Naive thymus-derived CD8-positive, alpha-beta T cell (primary cell): ENCODE data around the gene MYCL. TPM values are rescaled to one million over a fixed set of nuclear protein-coding genes. Genes with fewer than 3 reads are reported as not detected.

Experiments
- ATAC-seq, 2 donors: fragments of 150-1000 bp; cut with Tn5 transposase in 1 of 2; sonication (Bioruptor Pico), chemical (Tn5 transposase) in 1 of 2; 1 replicate in 1 of 2; 2 replicates in 1 of 2; pipeline ENCODE4 v1.10.0; 2021; ENCODE audit warnings: mild to moderate bottlenecking in 2 of 2, moderate library complexity in 2 of 2
- POLR2A ChIA-PET: fragments of 350-600 bp; sonication (Branson Sonifier 250); formaldehyde crosslinking; loops from one replicate; lab custom pipeline; 2021; ENCODE audit warnings: antibody characterized with exemption; lab: Charles Lee
- DNase-seq, 10 donors: peaks; one replicate each; pipeline versions ENCODE4 v3.0.0 to v3.0.0-alpha.2; 2020 to 2022
- H3K27ac Mint-ChIP-seq, 10 donors: one replicate each; pipeline ENCODE4 v1.8.0; 2020 to 2022; ENCODE audit warnings: mild to moderate bottlenecking in 10 of 10, mixed read lengths in 10 of 10, moderate library complexity in 4 of 10, inconsistent platforms in 1 of 10
- H3K27me3 Mint-ChIP-seq, 5 donors: one replicate each; pipeline ENCODE4 v1.8.0; 2021 to 2022; ENCODE audit warnings: mixed read lengths in 5 of 5
- H3K36me3 Mint-ChIP-seq, 3 donors: one replicate each; pipeline ENCODE4 v1.8.0; 2020 to 2022; ENCODE audit warnings: mixed read lengths in 3 of 3, mild to moderate bottlenecking in 2 of 3, inconsistent platforms in 1 of 3
- H3K4me1 Mint-ChIP-seq, 4 donors: one replicate each; pipeline ENCODE4 v1.8.0; 2021 to 2022; ENCODE audit warnings: mixed read lengths in 4 of 4
- H3K4me3 Mint-ChIP-seq, 10 donors: one replicate each; pipeline ENCODE4 v1.8.0; 2020 to 2022; ENCODE audit warnings: mild to moderate bottlenecking in 10 of 10, mixed read lengths in 10 of 10, moderate library complexity in 6 of 10, inconsistent platforms in 1 of 10
- H3K9me3 Mint-ChIP-seq, 9 donors: one replicate each; pipeline ENCODE4 v1.8.0; 2020 to 2022; ENCODE audit warnings: mixed read lengths in 9 of 9, mild to moderate bottlenecking in 3 of 9, inconsistent platforms in 1 of 9, moderate library complexity in 1 of 9
- polyA plus RNA-seq, 3 donors: library from polyadenylated mRNA; unstranded; fragments of 300-500 nt; fragmentation: Illumina TruSeq; gene quantifications; one replicate each; pipeline ENCODE4 v1.2.3, GENCODE V29; 2021
- total RNA-seq, 8 experiments: library from RNA in 2 of 8; stranded (reverse) in 2 of 8; gene quantifications; one replicate each; pipeline ENCODE4 v1.2.3 and lab custom pipeline; 2021 to 2026

Gene MYCL
- total and polyA plus RNA-seq, 5 experiments from 2014 or later = not detected

DNA sequence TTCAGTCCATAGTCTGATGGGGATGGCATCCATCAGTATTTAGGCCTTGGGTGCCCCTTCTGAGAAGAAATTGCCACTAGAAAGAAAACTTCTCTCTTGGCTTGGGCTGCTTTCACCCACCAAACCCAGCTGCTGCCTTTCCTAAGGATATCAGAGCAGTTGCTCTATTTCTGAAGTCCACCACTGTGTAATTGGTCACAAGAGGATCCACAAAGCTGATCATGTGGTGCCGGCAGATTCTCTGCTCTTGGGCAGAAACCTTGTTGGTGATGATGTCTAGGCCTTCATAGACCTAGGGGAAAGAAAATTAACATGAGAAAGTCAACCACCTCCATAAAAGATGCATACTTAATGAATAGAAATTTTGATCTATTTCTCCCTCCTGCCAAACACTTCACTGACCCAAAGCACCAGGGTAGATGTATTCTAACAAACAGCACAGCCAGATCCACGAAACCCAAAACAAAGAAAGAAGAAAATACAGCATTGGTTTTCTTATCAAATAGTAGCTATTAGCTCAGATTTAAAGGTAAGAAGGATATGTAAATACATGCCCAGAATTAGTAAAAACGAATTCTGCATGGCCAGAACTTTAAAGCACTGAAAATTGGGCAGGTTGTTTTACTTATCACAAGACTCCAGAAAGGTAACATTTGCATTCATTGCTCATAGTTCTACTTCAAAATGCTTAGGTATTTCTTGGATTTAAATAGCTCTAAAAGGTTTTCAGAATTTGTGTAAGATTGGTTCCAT lies 44.4 kb downstream of the MYCL start:
- H3K27me3 Mint-ChIP-seq = no peaks in the 10 kb centered on the region
- peaks cover 0 to 12% (median 4%) of the 10 kb centered on the region in 4 donors for H3K4me1 Mint-ChIP-seq
- H3K4me3 Mint-ChIP-seq = no peak overlapping the region
- peaks cover 0 to 53% (median 9%) of the 10 kb centered on the region in 3 donors for H3K36me3 Mint-ChIP-seq
- ATAC-seq = no peak
- POLR2A ChIA-PET = no interaction called here
- H3K9me3 Mint-ChIP-seq = no peaks in the 10 kb centered on the region
- no peak for DNase-seq
- peak overlapping the region in 1 of 10 donors; percentile 8 for H3K27ac Mint-ChIP-seq

DNA sequence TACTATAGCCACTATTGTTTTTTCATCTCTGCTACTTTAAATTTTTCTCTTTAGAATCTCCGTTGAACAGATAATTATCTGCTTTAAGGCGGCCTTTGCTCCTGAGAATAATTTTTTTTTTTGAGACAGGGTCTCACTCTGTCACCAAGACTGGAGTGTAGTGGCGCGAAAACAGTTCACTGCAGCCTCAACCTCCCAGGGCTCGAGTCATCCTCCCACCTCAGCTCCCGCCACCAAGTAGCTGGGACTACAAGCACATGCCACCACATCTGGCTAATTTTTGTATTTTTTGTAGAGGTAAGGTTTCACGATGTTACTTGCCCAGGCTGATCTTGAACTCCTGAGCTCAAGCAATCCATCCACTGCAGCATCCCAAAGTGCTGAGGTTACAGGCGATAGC lies 47.0 kb downstream of the MYCL start:
- Mint-ChIP-seq H3K4me3 (no peak overlapping the region), H3K27me3 (no peaks in the 10 kb centered on the region), H3K36me3 (peaks cover 0 to 44% (median 9%) of the 10 kb centered on the region in 3 donors), H3K27ac (no peak overlapping the region), H3K9me3 (no peaks in the 10 kb centered on the region), H3K4me1 (peaks cover 3 to 21% (median 6%) of the 10 kb centered on the region in 4 donors)
- POLR2A ChIA-PET = no interaction called here
- DNase-seq = no peak
- no peak for ATAC-seq

DNA sequence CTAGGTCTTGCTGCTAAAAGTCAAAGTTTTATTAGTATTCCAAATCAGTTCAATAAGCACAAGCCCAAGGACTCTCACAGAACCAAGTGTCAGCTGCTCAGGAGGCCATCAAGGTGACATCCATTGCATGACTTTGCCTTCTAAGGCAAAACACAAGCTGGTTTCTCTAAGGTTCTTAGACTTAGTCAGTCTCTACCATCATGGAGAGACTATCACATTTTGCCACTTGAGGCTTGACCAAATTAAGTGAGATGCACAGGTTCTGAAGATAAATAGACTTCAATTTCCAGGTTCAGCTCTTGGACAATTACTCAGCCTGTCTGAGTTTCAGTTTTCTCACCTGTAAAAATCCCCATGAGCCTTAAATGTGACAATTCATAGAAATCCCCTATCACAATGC lies 47.4 kb downstream of the MYCL start:
- peaks cover 0 to 49% (median 9%) of the 10 kb centered on the region in 3 donors for H3K36me3 Mint-ChIP-seq
- no peak for DNase-seq
- no peak overlapping the region for H3K27ac Mint-ChIP-seq
- H3K9me3 Mint-ChIP-seq = no peaks in the 10 kb centered on the region
- H3K27me3 Mint-ChIP-seq = no peaks in the 10 kb centered on the region
- ATAC-seq = no peak
- POLR2A ChIA-PET = no interaction called here
- H3K4me3 Mint-ChIP-seq = no peak overlapping the region
- peaks cover 2 to 21% (median 6%) of the 10 kb centered on the region in 4 donors for H3K4me1 Mint-ChIP-seq

DNA sequence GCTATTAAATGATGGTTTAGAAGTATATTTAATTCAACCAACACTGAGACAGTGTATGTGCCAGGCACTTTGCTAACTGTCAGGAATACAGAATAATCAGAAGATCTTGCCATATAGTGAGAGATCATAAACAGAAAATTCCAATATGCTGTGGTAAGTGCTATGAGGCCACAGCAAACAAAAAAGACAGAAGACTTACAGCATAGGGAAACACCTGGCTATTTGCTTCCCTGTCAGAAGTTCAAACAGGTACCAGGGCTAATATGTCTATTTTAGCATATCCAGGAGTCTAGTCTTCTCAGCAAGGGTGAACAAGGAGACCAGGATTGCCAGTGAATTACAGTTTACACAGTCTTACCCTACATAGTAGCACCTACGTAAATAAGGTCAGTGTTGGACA lies 48.8 kb downstream of the MYCL start:
- Mint-ChIP-seq H3K36me3 (peaks cover 0 to 57% (median 9%) of the 10 kb centered on the region in 3 donors), H3K27ac (no peak overlapping the region), H3K4me3 (no peak overlapping the region), H3K9me3 (no peaks in the 10 kb centered on the region), H3K27me3 (no peaks in the 10 kb centered on the region), H3K4me1 (peaks cover 2 to 21% (median 5%) of the 10 kb centered on the region in 4 donors)
- ATAC-seq (no peak), DNase-seq (no peak)
- POLR2A ChIA-PET = no interaction called here

DNA sequence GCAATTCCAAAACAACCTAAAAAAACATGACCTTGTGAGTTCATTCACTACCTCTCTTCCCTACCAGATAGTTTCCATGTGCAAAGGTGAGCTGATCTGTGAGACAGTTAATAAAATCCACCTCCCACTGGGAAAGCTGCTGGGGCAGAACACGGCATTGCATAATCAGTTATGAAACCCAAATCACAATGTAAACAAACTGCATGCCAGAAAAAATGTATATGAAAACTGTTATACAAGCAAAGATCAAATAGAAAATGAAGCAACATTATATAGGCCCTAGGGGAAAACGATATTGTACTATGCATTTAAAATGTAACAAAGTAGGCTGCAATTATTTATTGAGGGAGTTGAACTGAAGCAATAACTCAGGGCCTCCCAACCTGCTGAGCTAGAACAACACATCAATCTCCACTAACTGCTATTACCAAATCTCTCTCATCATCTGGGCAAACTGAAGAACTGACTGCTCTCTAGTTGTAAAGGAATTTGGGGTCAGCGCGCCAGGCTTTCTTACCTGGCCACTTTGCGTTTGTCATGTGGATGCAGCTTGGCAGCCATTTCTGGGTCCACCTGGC lies 49.4 kb downstream of the MYCL start:
- H3K27me3 Mint-ChIP-seq = no peaks in the 10 kb centered on the region
- POLR2A ChIA-PET = no interaction called here
- DNase-seq (no peak), ATAC-seq (no peak)
- peaks cover 0 to 61% (median 9%) of the 10 kb centered on the region in 3 donors for H3K36me3 Mint-ChIP-seq
- no peak overlapping the region for H3K4me3 Mint-ChIP-seq
- peaks cover 2 to 21% (median 5%) of the 10 kb centered on the region in 4 donors for H3K4me1 Mint-ChIP-seq
- H3K27ac Mint-ChIP-seq = peak overlapping the region in 1 of 10 donors; percentile 9
- no peaks in the 10 kb centered on the region for H3K9me3 Mint-ChIP-seq

DNA sequence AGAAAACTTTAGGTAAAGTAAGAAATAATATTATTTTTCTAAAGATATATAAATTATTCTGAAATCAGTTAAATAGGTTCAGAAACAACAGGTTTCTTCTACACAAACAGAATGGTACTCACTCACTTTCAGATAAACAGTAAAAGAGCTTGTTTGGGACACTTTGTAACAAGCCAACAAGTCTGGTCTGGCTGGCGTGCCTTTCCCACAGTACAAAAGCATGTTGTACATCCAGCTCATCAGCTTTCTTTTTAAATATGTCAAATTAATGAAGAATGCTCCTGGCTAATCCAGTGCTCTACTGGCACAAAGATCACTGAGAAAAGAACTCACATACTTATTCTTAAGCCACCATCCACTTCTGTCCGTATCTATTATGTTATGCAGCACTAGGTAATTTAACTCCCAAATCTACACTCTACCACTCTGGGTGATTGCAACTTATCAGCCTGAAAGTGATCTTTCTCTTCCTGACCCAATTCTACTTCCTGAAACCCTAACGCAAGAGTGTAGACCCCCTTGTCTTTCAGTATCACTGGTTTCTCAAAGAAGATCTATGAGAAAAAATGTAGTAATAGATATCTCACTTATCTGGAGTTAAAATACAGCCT lies 51.0 kb downstream of the MYCL start:
- Mint-ChIP-seq H3K36me3 (peaks cover 0 to 60% (median 9%) of the 10 kb centered on the region in 3 donors), H3K27ac (peak overlapping the region in 6 of 10 donors; percentile 5 to 52 (median 30))
- ATAC-seq = no peak

DNA sequence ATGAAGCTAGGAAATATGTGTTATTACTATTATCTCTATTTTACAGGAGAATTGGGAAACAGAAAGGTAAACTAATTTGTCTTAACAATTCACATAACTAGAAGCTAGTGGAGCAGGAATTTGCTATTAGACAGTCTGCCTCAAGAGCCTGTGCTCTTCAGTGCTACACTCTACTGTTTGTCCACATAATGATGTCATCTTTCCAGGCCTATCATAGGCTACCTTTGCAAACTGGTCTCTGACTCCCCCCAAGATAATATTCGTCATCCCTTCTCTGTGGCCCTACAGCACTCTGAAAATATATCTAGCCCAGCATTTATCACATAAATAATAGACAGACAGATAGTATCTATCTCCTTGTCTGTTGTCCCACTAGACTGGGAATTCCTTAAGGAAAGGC lies 52.5 kb downstream of the MYCL start:
- POLR2A ChIA-PET = no interaction called here
- peaks cover 17 to 38% (median 30%) of the 10 kb centered on the region in 4 donors for H3K4me1 Mint-ChIP-seq
- ATAC-seq (no peak), DNase-seq (no peak)
- H3K36me3 Mint-ChIP-seq = peaks cover 0 to 46% (median 4%) of the 10 kb centered on the region in 3 donors
- H3K27ac Mint-ChIP-seq = no peak overlapping the region
- H3K4me3 Mint-ChIP-seq = no peak overlapping the region
- no peaks in the 10 kb centered on the region for H3K27me3 Mint-ChIP-seq
- H3K9me3 Mint-ChIP-seq = no peaks in the 10 kb centered on the region

More for the DNA sequence above, 51.0 kb downstream of the MYCL start:
- Mint-ChIP-seq H3K4me1 (peaks cover 6 to 28% (median 14%) of the 10 kb centered on the region in 4 donors), H3K27me3 (no peaks in the 10 kb centered on the region), H3K4me3 (no peak overlapping the region), H3K9me3 (no peaks in the 10 kb centered on the region)
- no peak for DNase-seq
- POLR2A ChIA-PET = no interaction called here

DNA sequence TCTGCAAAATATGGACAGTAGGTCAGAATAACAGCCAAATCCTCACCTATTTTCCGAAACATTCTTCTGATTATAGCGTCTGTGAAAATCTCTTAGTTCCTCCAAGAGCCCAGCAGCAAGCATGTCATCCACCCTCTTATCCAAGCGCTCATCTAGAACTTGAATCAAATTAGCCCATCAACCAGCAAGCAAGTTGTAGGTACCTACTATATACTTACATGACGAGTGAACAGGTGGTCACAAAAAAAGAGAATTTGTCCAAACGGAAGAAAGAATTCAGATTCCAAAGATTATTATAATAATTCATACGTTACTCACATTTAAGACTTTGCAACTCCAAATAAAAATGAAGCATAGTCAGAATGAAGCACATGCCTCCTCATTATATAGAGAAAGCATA lies 53.8 kb downstream of the MYCL start:
- DNase-seq (no peak), ATAC-seq (no peak)
- H3K27me3 Mint-ChIP-seq = no peaks in the 10 kb centered on the region
- peak overlapping the region in 4 of 10 donors; percentile 15 to 93 (median 34) for H3K27ac Mint-ChIP-seq
- peaks cover 0 to 45% (median 0%) of the 10 kb centered on the region in 3 donors for H3K36me3 Mint-ChIP-seq
- no peaks in the 10 kb centered on the region for H3K9me3 Mint-ChIP-seq
- no peak overlapping the region for H3K4me3 Mint-ChIP-seq
- peaks cover 25 to 51% (median 42%) of the 10 kb centered on the region in 4 donors for H3K4me1 Mint-ChIP-seq
- POLR2A ChIA-PET = no interaction called here

DNA sequence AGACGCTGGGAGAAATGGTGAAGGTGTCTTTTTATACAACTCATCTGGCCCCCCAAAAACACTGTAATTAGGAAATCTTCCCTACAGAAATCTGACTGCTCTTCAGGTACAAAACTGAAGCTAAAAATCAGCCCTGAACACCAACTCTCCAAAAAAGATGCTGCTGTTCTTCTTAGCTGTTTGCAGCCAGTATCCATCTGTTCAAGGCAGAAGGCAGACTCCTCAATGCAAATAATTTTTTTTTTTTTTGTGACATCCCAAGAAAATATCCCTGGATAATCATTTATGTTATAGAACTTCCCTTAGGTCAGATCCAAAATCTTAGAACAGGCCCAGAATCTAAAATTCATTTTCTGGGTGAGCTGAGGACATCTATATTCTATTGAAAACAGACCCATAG lies 54.9 kb downstream of the MYCL start:
- Mint-ChIP-seq H3K4me3 (no peak overlapping the region), H3K27ac (peak overlapping the region; percentile 72 to 97 (median 92)), H3K36me3 (peaks cover 0 to 46% (median under 1%) of the 10 kb centered on the region in 3 donors), H3K9me3 (no peaks in the 10 kb centered on the region), H3K27me3 (no peaks in the 10 kb centered on the region), H3K4me1 (peaks cover 31 to 57% (median 50%) of the 10 kb centered on the region in 4 donors)
- no peak for DNase-seq
- POLR2A ChIA-PET = interaction anchor here (1.6 kb wide), 1 partner anchor 36 kb away, joined by 8 read pairs; the partner anchor contains the start of gene TRIT1
- ATAC-seq = no peak

DNA sequence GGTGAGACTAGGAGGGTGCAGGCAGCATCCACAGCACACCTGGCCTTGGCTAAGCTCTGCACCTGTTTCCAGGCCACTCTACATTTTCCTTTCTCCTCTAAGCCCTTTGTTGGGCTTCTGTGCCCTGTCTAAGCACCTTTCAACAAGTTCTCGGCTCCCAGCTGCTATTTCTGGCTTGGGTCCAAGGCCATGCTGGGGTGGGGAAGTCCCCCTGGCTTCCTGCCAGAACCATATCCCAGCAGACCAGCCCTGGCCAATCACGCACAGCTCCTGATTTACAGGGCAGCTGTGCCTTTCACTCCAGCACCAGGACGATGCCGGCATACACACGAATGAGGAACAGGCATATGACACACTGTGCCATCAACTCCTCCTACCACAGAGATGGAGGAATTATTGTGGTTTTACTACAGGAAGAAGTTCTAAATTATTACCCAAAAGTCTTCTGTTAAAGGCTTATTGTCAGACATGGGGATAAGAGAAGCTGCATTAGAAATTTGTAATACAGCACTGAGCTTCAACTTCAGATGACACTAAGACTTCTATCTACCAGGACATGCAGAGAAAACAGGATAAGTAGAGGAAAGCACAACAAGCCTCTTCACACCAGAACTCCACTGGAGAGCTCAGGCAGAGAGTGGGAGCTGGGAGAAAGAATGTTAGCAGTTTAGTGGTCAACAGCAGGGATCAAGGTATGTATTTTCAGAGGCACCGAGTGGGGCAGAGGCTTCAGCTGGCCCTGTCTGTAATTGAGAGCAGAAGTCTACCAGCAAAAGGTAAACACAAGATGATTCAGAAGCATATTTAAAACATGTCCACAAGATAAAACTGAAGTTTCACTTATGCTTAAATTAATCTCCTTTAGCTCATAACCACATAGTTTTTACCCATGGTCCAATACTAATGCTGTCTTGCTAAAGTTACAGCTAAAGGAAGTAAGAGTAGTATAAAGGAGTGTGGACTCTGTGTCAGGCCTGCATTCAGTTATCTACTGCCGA lies 55.8 kb downstream of the MYCL start:
- no peaks in the 10 kb centered on the region for H3K27me3 Mint-ChIP-seq
- peak; percentile 92 to 97 for ATAC-seq
- POLR2A ChIA-PET = interaction anchor here (1.6 kb wide), 1 partner anchor 37 kb away, joined by 8 read pairs; the partner anchor contains the start of gene TRIT1
- peaks cover 0 to 54% (median 7%) of the 10 kb centered on the region in 3 donors for H3K36me3 Mint-ChIP-seq
- H3K9me3 Mint-ChIP-seq = no peaks in the 10 kb centered on the region
- H3K4me3 Mint-ChIP-seq = peak overlapping the region; percentile 4 to 76 (median 55)
- peak overlapping the region; percentile 88 to 97 (median 94) for H3K27ac Mint-ChIP-seq
- peaks cover 36 to 61% (median 56%) of the 10 kb centered on the region in 4 donors for H3K4me1 Mint-ChIP-seq
- DNase-seq = peak; percentile 66 to 91 (median 82)
